Measurements from ENCODE around the gene ATP2A3.

ATP2A3 gene

DNA sequence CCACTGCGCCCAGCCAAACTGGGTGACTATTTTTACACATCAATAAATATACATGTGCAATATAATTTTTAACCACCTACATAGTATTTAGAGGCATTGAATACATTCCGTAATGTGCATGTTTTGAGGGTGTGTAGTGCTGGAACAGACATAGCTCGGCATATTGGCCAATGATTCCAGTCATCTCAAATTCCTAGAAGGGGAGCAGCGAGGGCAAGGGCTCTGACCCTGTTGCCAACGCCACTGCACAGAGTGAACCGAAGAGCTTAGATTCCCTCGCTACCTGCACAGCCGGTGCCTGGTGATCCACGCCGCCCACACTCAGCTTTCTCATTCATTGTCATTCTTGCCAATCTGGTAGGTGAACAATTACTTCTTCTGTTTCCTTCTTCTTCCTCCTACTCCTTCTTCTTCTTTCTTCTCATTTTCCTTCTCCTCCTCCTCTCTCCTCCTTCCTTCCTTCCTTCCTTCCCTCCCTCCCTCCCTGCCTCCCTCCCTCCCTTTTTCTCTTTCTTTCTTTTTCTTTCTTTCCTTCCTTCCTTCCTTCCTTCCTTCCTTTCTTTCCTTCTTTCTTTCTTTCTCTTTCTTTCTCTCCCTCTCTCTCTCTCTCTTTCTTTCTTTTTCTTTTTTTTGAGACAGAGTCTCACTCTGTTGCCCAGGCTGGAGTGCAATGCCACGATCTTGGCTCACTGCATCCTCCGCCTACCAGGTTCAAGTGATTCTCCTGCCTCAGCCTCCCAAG is 26.3 kb upstream of the ATP2A3 start:
- no peak for FAIRE-seq

- FAIRE-seq: no peak
Measured at GRCh38 chr17:3989041-3989886, 25.0 kb upstream of the ATP2A3 start.

DNA sequence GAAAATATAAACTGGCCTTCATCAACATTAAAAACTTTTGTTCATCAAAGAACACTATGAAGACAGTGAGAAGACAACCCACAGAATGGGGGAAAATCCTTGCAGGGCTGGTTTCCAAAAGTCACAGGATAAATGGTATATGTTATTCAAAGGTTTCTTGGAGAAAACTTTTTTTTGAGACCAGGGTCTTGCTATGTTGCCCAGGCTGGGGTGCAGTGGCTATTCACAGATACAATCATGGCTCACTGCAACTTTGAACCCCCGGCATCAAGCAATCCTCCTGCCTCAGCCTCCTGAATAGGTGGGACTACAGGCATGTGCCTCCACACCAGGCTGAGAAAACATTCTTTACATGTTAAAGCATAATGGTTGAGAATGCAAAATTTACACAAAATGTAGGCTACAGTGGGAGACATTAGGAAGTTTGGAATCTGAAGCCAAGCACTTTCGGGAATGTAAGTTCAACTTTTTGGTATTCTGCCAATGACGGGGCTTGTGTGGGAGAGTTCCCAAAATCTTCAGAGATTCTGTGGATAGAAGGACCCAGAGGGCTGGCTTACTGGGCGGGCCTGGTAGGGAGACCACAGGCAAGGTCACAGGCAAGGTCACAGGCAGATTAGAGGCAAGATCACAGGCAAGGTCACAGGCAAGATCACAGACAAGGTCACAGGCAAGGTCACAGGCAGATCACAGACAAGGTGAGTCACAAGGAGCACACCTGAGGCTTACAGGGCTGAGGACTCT is 24.2 kb upstream of the ATP2A3 start:
- no peak for FAIRE-seq

- no peak for FAIRE-seq
Measured at GRCh38 chr17:3986939-3987335, 22.7 kb upstream of the ATP2A3 start.

DNA sequence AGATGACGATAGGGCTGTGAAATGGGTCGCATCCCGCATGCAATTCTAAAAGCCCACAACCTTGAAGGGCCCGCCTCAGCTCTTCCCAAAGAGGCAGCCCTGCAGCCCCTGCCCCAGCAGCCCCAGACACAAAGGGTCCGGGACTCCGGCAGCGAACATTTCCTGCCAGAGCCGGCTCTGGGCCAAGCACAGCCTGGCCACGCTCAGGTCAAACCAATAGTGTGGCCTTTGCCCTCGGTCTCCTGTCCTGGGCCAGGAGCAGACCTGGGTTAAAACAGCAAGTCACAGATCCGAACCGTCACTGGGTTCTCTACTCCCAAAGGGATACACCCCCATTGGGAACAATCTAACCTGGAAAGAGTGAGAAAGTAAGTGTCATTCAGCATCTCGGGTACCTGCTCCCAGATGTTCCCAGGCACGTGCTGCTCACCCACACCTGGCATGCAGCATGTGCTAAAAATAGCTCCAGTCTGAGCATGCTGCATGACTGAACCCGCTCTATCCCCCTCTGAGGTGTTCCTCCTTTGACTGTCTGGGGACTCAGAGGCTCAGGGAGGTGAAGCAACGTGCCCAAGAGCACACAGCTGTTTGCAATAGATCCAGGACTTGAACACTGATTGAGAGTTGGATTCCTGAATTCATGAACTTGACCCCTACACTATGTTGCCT is 22.2 kb upstream of the ATP2A3 start:
- no peak for FAIRE-seq

DNA sequence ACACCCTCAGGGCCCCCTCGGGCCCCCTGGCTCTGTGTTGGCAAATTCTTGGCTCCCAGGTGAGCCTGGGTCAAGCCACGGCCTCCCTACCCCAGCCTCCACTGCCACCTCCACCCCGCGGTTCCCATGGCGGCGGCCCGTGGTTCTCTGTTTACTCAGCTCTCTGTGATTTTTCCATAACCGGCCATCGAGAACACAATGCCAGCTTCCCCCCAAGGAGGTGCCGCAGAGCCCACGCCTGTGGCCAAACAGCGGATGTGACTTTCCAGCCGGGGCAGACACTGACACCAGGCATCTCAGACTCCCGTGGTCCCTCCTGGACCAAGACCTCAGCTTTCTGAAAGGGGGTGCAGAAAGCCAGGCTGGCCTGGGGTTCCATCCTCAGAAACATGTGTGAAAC is 21.6 kb upstream of the ATP2A3 start:
- FAIRE-seq: no peak

GRCh38 chr17:3983606-3984484 is 19.6 kb upstream of the ATP2A3 start:
- no peak for FAIRE-seq

DNA sequence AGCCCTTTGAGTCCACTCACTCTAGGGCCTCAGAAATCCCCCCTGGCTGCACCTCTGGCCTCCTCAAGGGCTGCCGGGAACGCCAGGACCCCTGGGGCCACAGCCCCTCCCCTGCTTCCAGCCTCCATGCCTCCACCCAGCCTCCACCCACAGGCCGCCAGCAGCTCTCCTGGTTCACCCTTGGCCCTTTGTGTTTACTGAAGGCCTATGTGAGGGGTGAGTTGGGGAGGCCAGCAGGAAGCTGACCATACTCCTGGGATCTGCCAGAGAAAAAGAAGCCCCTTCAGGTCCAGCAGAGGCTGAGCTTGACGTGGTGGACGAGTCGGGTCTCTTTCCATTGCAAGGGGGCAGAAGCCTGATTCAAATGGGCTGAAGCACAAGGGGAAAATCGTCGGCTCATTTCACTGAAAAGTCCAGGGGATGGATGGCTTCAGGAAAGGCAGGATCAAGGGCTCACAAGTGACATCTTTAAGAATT is 18.3 kb upstream of the ATP2A3 start:
- FAIRE-seq: no peak

- no peak for FAIRE-seq
Measured at GRCh38 chr17:3982113-3982512, 17.9 kb upstream of the ATP2A3 start.

DNA sequence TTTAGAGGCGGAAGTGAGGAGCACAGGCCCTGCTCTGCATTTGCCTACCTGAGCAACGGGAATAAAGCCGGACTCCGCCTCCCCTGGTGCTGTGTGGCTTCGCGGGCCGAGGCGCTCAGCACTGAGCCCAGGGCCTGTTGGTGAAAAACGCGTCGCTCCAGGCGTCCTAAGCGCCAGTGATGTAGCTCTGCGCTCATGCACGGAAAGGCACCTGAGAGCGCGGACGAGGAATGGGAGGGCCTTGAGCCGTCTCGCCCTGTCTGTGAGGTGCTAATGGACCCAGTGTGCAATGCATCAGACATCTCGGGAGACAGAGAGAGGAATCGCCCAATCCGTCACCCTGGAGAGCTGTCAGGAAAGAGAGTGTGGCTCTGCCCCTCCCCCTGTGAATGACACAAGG is 17.2 kb upstream of the ATP2A3 start:
- FAIRE-seq: no peak

DNA sequence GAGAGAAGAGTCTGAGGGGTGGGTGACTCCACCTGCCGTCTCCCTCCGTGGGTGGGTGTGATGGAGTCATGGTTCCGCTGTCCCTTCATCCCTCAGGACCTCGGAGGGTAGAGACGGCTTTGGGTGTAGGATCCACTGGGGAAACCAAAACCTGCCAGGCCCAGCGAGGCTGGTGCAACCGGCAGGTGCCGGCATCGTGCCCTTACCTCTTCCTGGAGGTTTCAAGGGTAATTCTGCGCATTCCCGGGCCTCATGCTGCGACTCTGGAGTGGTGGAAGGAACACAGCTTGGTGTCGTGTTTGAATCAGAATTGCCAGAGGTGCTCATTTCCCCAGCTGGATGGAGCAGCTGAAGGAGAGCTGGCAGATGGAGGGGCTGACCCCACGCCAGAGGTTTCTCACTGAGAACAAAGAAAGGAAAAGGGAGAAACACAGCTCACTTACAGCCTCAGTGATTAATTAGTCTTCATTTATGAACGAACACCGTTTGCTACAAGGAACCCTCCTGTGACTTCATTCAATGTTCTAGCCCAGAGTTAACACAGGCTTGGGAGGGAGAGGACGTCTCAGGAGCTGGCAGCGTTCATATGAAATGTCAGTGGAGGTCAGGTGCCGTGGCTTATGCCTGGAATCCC is 16.3 kb upstream of the ATP2A3 start:
- FAIRE-seq: no peak

GRCh38 chr17:3979290-3979611 is 15.0 kb upstream of the ATP2A3 start:
- no peak for FAIRE-seq

DNA sequence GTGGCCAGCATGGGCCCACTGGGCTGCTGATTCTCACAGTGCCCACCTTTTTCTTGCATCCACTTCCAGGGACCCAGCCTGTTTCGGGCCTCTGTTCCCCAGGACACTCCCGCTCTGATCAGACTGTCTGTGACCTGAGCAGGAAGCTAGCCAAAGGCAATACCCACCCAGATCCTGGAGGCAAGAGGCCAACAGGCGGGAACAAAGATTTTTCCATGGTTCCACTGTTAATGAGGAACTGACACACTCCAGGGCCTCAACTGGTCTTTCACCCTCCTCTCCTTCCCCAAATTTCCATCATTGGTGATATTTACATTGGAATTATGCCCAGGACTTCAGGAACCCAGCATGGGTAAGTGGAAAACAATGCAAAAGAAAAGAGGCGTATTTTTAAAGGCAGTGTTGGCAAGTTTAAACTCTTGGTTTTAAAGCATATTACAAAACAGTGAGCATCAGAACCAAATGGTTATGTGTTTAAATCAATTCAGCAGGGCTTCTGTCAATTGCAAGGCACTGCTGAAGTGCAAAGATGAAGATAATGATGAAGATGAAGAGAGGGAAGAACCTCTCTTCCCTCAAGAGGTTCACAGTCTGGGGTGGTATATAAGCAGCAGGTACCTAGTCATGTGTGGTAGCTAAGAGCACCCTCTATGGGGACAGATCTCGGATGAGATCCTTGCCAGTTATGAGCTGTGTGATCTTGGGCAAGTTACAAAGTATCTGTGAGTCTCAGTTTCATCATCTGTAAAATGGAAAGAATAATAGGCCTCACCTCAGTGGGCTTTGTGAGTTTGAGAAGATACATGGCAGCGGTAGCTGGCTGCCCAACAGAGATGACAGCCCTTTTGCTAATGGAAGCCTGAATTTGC is 14.4 kb upstream of the ATP2A3 start:
- no peak for FAIRE-seq

- FAIRE-seq: no peak
Measured at GRCh38 chr17:3977387-3977786, 13.2 kb upstream of the ATP2A3 start.

DNA sequence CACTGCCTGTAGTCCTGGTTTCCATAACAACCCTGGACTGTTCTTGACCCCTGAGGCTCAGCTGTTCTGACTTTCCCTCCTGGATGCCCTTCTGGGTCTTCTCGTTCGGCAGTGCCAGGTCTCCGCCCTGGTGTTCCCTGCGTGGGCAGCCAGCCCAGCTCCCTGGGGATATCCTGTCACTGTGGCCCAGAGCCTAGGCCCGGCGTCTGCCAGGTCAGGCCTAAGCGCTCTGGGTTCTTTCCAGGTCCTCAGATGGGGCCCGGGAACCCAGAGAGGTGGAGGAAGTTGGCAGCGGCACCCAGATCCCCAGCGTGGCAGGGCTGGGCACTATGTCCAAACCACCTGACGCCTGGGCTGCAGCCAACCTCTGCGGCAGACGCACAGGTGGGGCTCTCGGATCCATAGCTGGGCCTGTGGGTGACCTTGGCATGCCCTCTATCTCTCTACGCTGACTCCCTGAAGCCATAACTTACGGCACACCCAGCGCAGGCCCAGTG is 12.5 kb upstream of the ATP2A3 start:
- FAIRE-seq: no peak

DNA sequence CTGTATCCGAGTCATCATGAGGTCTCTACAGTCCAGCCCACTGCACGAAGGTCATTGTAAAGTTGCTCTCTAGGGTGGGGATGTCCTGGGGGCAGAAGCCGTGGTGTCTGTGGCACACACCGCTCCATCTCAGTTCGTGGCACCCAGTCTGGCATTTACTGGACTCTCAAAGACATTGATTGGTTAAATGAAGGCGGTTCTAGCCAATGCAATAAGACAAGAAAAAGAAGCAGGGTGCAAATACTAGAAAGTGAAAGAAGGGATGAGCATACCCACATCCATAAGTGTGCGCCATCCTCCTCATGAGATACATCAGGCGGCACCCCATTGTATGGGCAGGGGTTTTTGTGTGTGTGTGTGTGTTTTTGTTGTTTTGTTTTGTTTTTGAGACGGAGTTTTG is 10.7 kb upstream of the ATP2A3 start:
- no peak for FAIRE-seq

DNA sequence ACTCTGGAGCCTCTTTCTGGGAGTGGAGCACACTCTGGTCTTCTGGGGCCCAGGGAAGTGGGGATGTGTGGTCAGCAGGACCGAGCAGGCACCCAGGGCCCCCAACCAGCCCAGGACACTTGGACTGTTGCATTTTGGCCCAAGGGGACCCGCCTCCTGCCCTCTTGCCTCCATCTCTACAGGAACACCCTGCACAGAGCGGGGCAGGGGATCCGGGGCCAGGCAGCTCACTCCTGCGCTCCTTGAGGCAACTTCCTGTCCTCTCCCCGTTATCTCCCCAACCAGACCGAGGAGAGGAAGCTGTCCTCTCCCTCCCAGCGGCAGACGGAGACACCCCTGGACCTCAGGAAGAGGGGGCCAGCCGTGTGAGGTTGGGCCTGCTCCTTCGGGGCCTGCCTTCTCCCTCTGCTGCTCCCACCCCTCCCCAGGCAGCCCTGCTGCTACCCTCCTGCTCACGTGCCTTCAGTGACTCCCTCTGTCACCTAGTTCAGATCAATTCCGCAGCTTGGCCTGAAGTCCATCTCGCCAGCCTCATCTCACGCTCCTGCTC is 10.0 kb upstream of the ATP2A3 start:
- no peak for FAIRE-seq

- no peak for FAIRE-seq
Measured at GRCh38 chr17:3973495-3974137, 9.4 kb upstream of the ATP2A3 start.

DNA sequence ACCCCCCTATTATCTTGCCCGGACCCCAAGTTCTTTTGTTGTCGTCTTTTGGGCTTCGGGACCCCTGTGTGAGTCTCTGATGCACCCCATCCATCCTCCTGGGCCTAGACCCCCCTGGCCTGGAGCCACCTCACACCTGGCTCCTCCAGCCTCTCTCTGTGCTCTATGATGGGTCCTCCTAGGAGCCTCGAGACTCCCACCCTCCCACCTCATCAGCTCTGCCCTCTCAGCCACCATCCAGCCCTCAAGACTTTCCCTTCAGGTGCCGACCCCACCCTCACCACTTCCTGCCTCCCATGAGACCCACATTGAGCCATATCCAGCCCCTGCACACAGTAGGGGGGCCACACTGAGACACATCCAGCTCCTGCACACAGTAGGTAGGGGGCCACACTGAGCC is 8.7 kb upstream of the ATP2A3 start:
- no peak for FAIRE-seq

All from endometrium (tissue), 2 donors.